ENCODE data around the gene TRAF1.

DNA sequence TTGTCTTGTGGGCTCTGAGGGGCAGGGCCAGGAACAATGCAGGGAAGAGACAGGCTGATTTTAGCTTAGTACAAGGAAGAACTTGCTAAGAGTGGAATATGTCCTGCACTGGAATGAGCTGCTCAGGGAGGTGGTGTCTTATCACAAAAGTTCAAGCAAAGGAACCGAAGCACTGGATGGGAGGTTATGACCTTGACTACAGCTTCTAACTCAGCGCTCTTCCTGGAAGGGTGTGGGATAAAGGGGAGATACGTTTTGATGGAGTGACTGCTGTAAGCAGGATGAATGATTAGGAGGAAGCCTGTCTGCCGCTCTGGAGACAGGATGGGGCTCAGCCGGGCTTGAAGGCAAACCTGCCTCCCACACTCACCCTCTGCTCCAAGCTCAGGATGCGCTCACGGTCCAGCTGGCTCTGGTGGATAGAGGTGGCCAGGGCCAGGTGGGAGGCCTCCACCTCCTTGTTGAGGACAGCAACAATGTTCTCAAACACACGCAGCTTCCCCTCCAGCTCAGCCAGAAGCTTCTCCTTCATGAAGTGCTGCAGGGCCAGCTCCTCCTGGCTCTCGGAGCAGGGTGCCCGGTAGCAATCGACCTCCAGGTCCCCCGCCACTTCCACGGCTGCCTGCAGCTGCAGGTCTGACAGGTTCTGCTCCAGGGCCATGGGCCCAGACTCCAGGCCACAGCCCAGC lies 13.5 kb downstream of the TRAF1 start:
- TF ChIP-seq CTCF (conservative IDR thresholded peaks at IDR 0.05; ENCODE audit: low read length) (no peak), EZH2phosphoT487 (IDR thresholded peaks at IDR 0.05; ENCODE audit: borderline replicate concordance) (no peak)
